Neutrophil (primary cell): ENCODE measurements around the gene FASTK.

Source experiments
- H3K27ac ChIP-seq: fragments of 200-600 bp; sonication (generic); 2 replicates; pipeline ENCODE4 v1.5.1; 2016; ENCODE audit warnings: mild to moderate bottlenecking, moderate library complexity
- H3K27me3 ChIP-seq: fragments of 200-600 bp; sonication (generic); 2 replicates; pipeline ENCODE4 v1.6.0; 2016; ENCODE audit warnings: mild to moderate bottlenecking
- H3K36me3 ChIP-seq: fragments of 200-600 bp; sonication (generic); 2 replicates; pipeline ENCODE4 v1.5.1; 2017
- H3K4me1 ChIP-seq, 2 experiments: fragments of 200-600 bp in 1 of 2; sonication (generic) in 1 of 2; 1 replicate in 1 of 2; 2 replicates in 1 of 2; pipeline versions ENCODE4 v1.5.1 to v1.6.1; 2013 to 2016; ENCODE audit warnings: low read depth in 1 of 2, low read length in 1 of 2, mild to moderate bottlenecking in 1 of 2, moderate library complexity in 1 of 2; ENCODE audit not compliant: control insufficient read depth in 1 of 2, insufficient read depth in 1 of 2
- H3K4me3 ChIP-seq, 2 experiments: fragments of 200-600 bp in 1 of 2; sonication (generic) in 1 of 2; 1 replicate in 1 of 2; 2 replicates in 1 of 2; pipeline ENCODE4 v1.5.1; 2013 to 2016; ENCODE audit warnings: low read depth in 1 of 2, low read length in 1 of 2, mild to moderate bottlenecking in 1 of 2, moderate library complexity in 1 of 2
- H3K9me3 ChIP-seq: fragments of 200-600 bp; sonication (generic); 2 replicates; pipeline ENCODE4 v1.5.1; 2016
- CTCF ChIP-seq: fragments of 200-600 bp; sonication (generic); IDR thresholded peaks from 2 replicates; pipeline ENCODE4 v1.5.1; 2016; ENCODE audit warnings: antibody characterized with exemption

Gene FASTK

DNA sequence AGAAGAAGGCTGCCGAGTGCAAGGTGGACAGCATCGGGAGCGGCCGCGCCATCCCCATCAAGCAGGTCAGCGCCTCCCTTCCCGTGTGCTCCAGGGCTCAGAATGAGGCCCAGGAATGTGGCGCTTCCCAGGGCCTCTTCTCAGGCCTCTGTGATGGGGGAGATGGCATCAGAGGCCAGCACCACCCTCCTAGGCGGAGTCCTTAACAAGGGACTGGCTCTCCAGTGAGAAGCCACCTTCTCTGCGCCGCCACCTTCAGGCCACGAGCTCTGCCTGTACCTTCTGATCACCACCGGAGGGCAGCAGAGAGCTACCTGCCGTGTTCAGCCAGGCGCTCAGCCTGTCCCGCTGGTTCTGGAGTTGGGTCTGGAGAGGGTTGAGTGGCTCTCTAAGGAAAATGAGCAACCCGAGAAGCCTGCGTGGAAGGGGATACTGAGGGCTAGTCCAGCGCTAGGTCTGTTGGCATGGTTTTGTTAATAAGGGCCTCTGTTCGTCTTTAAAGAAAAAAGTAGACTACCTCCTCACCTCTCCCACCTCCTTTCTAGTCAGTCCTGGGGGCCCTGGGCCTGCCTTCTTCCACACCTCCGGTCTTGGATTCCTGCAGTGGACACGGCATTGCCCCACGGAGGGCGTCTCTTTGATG is 43.3 kb upstream of the FASTK start:
- TF ChIP-seq CTCF: peak; percentile 84
- Histone ChIP-seq H3K27ac (no peak overlapping the region), H3K9me3 (no peaks in the 10 kb centered on the region), H3K27me3 (no peaks in the 10 kb centered on the region), H3K4me1 (no peaks in the 10 kb centered on the region), H3K4me3 (no peak overlapping the region), H3K36me3 (peaks cover 3% of the 10 kb centered on the region)

- Histone ChIP-seq H3K36me3 (peaks cover 3% of the 10 kb centered on the region), H3K9me3 (no peaks in the 10 kb centered on the region), H3K27me3 (no peaks in the 10 kb centered on the region), H3K4me1 (no peaks in the 10 kb centered on the region), H3K27ac (no peak overlapping the region), H3K4me3 (no peak overlapping the region)
- TF ChIP-seq CTCF: no peak
Observed at GRCh38 chr7:151123158-151123821, 42.7 kb upstream of the FASTK start.

- Histone ChIP-seq H3K27ac (no peak overlapping the region), H3K4me3 (no peak overlapping the region), H3K36me3 (peaks cover 3% of the 10 kb centered on the region), H3K27me3 (no peaks in the 10 kb centered on the region), H3K4me1 (no peaks in the 10 kb centered on the region), H3K9me3 (no peaks in the 10 kb centered on the region)
- TF ChIP-seq CTCF: no peak
Observed at GRCh38 chr7:151122796-151123157, 42.2 kb upstream of the FASTK start.

DNA sequence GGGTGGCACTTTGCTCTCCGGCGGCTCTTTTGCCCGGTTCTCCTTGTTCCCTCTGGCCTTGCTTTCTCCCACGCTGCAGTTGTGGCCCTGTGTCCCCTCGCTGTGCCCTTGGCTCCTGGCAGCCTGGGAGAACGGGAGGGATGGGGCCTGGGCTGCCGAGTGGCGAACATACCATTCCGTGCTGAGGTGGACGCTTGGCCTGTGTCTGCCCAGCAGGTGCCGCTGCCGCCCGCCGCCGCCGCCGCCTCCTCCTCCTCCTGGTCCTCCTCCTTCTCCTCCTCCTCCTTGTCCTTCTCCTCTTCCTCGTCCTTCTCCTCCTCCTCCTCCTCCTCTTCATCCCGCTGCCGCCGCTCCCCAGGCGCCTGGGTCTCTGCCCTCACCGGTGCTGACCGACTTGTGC is 41.7 kb upstream of the FASTK start:
- Histone ChIP-seq H3K9me3 (no peaks in the 10 kb centered on the region), H3K4me1 (no peaks in the 10 kb centered on the region), H3K27ac (no peak overlapping the region), H3K4me3 (no peak overlapping the region), H3K36me3 (peaks cover 3% of the 10 kb centered on the region), H3K27me3 (peaks cover 2% of the 10 kb centered on the region)
- no peak for TF ChIP-seq CTCF

- Histone ChIP-seq H3K27me3 (peaks cover 9% of the 10 kb centered on the region), H3K27ac (no peak overlapping the region), H3K4me1 (no peaks in the 10 kb centered on the region), H3K4me3 (no peak overlapping the region), H3K36me3 (peaks cover 3% of the 10 kb centered on the region), H3K9me3 (no peaks in the 10 kb centered on the region)
- TF ChIP-seq CTCF: no peak
Observed at GRCh38 chr7:151121380-151122170, 41.0 kb upstream of the FASTK start.
